H4 (cell line): ENCODE results near the gene FRRS1L. TPM values are rescaled to one million over a fixed set of nuclear protein-coding genes. Genes with fewer than 3 reads are reported as not detected.
A peak's percentile ranks its signal among the peaks of the same experiment; 100 is the strongest.

Experiments
- DNase-seq: peaks from one replicate; pipeline ENCODE4 v3.0.0-alpha.2; 2015; ENCODE audit warnings: low spot score
- total RNA-seq: library from RNA; depleted of rRNA; stranded (reverse); fragments of >200 nt; shearing (Covaris generic); gene quantifications from 2 replicates; pipeline ENCODE4 v1.2.3, GENCODE V29; 2014

FRRS1L gene
- total RNA-seq, 1 experiment from 2014 or later: not detected

DNA sequence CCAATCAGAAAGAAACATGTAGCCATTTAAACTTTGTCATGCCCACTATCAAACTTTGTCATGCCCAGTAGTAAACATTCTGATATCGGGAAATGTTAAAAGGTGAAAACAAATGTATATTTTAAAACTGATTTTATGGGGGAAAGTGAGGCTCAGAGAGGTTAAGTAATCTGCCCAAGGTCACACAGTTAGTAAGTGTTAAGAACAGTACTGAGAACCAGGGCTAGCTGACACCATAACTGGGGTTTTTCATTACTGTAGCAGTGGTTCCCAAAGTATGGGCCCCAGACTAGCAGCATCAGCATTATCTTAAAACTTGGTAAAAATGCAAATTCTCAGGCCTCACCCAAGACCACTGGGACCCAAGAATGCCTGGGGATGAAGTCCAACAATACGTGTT lies 9.9 kb upstream of the FRRS1L start:
- DNase-seq: no peak

DNA sequence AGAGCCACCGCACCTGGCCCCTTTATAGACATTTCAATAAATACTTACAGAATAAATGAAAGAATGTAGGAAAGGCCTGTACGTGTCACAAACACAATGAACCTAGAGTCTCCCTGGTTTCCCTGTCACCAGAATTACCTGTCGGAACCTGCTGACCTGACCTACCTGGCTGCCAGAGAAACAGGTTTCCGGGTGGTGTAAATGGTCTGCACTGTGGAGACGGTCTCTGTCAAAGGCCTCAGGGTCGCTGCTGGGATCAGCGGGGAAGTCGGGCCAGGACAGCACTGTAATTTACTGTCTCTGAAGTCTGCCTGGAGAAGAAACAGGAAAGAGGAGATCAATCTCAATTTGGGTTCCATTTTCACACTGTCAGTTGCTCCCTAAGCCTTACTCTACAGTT lies 9.3 kb upstream of the FRRS1L start:
- no peak for DNase-seq

DNA sequence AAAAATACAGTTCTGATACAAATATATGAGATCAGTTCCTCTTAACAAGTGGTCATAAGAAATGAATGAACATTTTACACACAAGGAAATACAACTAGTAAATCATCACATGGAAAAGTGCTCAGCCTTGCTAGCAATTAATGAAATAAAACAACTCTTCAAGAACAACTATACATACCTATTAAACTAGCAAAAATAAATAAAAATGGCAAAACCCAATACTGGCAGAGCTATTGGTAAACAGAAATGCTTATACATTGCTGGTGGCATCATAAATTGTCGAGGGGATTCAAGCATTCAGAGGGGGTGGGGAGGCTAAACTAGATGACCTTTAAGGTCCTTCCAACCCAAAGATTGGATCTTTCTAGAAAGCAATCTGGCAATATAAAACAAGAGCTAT lies 5.9 kb upstream of the FRRS1L start:
- no peak for DNase-seq

DNA sequence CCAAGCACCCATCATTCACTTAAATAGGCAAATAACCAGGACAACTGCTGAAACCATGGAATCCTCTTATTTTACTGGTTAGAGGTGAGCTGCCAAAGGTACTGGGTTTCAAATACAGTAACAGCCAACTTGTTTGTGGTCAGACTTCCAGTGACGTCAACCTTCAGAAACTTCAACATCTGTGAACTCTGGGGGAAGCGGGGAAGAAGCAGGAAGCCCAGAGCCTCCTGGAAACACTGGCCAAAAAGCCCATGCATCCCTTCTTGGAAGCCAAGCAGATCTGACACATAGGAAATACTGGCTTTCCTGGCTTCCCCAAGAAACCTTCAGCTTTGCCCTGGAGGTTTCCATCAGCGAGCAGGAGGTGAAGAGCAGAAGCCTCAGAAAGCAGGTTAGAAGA lies 4.9 kb upstream of the FRRS1L start:
- peak; percentile 80 for DNase-seq

DNA sequence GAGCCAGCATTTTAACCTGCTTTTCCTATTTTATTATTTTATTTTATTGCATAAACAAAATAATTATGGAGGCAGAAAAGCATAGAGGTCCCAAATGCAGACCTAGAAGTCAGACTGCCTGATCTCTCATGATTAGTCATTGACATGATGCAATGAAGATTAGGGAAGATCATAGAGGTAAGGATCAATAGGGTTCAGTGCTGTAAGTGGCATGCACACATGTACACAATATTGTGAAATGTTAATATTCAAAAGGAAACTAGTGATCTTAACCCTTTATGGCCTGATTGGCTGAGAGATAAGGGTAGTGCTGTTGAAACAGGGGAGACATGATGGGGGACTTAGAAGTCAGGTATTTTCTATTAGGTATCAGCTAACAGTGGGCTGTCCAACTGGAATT lies 1.1 kb upstream of the FRRS1L start:
- no peak for DNase-seq

DNA sequence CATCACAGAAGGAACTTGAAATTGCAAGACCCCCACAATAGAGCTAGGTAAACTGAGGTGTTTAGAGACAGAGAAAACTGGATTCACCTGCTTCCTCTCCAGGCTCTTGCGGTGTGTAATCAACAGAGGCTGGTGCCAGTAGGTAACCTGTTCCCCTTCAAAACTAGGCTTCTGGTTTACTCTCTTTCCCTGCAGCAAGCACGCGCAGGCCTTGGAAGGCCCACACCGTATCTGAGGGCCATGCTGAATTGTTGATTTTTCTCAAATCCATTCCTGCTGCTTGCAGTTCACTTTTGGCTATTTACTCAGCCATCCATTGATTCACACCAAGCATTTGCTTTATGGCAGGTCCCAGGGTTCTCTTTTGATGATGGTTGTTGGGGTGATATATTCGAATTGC lies 667 bp upstream of the FRRS1L start:
- DNase-seq: no peak

DNA sequence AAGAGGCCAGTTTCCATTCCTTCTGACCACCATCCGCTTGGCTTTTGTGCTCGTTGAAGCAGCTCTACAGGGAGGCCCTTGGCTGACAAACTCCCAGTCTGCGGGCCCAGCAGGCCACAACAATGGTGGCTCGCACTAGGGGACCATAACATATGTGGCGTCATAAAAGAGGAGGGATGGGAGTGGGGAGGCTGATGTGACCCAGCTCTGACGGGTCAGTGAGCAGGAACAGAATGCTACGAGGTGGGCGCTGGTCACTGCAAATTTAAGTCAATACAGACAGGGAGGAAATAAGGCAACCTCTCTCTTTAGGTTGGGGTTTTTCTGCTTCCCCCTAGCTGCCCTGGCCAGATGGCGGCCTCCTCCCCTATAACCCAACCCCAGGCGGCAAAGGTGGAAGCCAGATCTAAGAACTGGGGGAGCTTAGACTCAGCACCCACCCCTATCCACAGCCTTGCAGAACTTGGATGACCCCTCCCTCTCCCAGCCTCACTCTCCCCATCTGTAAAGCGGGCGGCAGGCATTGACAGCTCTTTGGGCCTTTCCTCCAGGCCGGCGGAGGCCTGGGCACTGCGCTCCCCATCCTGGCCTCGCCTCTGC lies 778 bp downstream of the FRRS1L start:
- no peak for DNase-seq

DNA sequence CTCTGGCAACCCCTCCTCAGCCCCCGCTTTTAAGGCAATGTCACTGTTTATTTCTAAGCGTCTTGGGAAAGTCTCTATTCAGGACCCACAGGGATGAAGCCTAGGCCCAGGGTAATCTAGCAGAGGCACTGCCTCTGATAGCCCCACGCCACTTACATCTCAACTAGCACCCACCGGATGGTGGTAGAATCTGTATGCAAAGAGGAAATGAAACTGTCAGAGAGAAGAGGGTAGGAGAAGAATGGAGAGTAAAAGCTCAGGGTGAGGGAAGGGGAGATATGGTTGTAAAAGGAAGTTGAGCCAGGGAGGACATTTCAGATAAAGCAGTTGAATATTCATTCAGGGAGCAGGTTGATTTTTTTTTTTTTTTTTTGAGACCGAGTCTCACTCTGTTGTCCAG lies 3.0 kb downstream of the FRRS1L start:
- DNase-seq: no peak

DNA sequence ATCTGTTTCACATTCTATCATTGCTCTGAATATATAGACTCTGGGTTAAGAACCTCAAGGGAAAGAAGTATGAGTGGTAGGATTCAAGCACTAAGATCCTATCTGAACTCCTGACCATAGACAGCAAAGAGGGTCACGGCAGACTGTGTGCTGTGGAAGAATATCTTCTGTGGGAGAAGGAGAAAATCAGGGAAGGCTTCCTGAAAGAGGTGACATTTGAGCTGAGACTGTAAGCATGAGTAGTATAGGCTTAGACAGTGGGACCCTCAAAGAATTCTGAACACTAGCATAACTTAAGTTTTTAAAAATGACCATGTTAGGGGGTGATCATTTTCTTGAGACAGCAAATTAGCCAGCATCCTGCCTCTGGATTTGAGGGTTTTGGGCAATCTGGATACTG lies 3.9 kb downstream of the FRRS1L start:
- no peak for DNase-seq

DNA sequence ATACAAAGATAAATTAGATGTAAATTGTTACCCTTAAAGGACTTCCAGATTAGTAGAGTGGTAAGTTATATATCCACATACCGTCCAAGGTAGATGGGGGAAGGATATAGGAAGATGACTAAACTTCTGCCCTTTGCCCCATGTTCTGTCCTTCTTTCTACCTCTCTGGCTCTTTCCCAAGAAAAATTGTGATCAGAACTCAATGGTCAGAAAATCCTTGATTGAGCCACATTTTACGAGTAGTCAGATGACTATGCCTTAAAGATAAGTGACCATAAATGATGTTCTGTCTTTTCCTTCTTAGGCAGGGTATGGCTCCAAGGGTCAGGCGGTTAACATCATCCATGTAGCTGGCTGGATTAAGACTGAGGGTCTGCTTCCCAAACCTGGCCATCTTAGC lies 4.4 kb downstream of the FRRS1L start:
- DNase-seq: no peak

DNA sequence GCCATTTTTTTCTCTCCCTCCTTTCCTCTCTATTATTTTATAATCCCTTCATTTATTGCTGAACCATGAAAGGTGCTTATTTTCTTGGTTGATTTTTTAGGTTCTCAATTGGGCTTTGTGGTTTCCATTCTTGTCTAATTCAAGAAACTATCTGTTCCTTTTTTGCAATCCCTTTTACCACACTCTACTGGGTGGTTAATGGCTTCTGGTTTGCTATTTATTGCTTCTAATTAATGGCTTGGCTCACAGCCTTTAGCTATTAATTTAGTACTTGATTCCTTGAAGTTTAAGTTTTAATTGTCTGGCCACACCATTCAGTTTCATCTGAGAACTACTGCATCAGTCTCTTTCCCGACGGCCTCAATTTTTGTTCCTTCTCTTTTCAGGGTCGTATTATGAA lies 5.6 kb downstream of the FRRS1L start:
- DNase-seq: no peak

DNA sequence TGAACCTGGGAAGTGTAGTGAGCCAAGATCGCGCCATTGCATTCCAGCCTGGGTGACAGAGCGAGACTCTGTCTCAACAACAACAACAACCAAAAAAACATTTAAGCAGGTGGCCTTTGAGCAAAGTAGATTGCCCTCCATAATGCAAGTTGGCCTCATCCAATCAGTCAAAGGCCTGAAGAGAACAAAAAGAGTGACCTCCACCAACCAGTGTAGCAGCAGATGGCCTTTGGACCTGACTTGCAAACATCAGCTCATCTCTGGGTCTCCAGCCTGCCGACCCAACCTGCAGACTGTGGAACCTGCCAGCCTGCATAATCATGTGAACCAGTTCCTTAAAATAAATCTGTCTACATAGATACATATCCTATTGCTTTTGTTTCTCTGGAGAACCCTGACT lies 7.5 kb downstream of the FRRS1L start:
- DNase-seq: no peak

DNA sequence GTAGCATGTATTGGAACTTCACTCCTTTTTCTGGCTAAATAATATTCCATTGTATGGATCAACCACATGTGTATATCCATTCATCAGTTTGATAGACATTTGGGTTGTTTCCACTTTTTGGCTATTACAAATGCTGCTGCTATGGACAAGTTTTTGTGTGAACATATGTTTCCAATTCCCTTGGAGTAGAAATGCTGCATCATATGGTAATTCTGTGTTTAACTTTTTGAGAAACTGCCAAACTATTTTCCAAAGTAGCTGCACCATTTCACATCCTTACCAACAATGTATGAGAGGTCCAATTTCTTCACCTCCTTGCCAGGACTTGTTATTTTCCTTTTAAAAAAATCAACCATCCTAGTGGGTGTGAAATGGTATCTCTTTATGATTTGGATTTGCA lies 8.4 kb downstream of the FRRS1L start:
- no peak for DNase-seq

DNA sequence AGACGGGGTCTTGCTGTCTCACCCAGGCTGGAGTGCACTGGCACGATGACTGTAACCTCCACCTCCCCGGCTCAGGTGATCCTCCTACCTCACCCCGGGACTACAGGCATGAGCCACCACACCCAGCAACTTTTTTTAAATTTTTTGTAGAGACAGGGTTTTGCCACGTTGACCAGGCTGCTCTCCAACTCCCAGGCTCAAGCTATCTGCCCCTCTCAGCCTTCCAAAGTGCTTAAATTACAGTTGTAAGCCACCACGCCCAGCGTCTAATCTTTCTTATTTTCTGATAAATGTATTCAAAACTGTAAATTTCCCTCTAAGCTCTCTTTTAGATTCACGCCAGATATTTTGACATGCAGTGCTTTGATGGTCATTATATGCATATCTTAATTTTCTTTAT lies 10.3 kb downstream of the FRRS1L start:
- DNase-seq: no peak

DNA sequence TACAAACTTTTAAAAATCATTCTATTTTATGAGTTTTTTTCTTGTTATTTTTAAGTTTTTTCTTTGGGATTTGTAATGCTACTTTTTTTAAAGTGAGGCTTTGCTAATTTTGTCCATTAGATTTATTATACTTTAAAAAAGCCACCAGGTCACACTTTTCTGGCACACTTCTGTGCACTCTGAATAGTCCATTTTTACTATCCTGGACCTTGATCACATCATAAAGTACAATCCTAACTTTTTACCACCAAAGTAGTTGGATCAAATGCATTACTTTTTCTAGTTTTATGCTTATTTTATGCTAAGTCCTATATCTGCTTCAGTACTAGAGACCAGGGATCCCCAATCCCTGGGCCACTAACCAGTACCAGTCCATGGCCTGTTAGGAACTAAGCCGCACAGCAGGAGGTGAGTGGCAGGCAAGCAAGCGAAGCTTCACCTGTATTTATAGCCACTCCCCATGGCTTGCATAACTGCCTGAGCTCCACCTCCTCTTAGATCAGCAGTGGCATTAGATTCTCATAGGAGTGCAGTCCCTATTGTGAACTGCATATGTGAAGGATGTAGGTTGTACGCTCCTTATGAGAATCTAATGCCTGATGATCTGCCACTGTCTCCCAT lies 16.0 kb downstream of the FRRS1L start:
- DNase-seq: no peak

DNA sequence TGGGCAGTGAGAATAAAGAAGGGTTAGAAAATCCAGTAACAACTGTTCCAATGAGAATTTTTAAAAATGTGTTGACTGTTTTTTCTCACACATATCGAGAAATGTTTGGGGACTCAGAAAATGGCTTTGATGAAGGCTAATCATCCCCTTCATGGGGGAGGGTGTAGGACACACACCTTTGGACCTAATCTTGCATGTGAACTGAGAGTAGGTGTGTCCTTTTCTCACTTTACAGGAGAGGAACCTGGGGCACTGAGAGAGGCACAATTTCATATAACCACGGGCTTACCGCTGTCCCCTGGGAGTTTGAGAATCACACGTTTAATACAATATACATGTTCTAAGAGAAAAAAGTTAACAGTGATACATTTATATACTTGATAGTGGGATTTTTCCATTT lies 17.3 kb downstream of the FRRS1L start:
- DNase-seq: no peak

DNA sequence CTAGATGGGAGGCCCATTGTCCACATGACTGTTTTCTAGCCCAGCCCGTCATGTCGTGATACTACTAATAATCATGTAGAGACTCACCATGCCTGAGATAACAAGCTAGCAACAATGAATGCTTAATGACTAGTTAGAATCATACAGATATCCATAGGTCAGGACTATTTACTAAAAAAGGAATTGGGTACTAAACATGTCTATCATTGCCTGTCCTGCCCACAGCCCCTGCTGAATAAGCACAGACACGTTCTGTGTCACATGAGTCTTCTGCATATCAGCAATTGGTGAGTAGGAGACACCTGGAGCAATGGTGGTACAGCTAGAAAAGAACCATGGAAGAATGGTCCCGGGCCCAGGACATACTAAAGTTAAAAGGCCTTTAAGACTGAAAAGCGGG lies 18.0 kb downstream of the FRRS1L start:
- DNase-seq: no peak

DNA sequence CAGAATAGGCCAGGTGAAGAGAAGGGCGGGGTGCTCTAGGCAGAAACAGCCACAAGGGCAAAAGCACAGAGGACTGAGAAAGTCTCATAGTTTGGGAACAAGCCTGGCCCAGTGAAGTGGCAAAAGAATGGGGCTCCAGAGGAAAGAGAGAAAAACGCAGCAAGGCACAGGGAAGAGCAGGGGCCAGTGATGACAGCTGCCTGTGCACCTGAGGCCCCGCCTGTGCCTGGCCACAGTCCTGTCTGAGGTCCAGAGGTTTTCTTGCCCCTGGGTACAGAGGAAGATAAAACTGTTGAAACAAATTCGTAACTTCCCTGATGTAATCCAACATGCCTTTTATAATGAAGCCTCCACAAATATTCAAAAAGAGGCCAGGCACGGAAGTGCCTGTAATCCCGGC lies 22.0 kb downstream of the FRRS1L start:
- no peak for DNase-seq

DNA sequence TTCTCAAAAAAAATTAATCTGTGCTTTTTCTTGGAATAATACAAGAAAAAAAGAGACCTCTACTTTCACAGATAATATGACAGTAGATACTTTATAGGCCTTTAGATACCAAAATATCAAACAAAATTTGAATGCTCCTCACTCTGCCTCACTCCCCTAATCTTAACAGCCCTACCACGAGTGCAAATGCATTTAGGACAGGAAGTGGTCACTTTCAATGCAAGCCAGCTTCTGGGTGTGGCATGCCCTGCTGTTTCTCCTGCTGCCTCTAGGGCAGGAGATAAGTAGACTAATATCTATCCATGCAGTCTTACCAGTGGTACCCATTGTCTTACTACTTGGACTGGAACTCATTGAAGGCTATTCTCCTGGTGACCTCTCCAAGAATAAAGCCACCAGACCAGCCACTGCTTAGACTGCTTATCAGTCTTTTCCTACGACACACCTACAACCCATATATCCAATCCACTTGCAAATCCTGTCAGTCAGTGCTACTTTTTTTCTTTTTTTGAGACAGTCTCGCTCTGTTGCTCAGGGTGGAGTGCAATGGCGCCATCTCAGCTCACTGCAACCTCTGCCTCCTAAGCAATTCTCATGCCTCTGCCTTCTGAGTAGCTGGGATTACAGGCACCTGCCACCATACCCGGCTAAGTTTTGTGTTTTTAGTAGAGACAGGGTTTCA lies 23.0 kb downstream of the FRRS1L start:
- peak; percentile 82 for DNase-seq

DNA sequence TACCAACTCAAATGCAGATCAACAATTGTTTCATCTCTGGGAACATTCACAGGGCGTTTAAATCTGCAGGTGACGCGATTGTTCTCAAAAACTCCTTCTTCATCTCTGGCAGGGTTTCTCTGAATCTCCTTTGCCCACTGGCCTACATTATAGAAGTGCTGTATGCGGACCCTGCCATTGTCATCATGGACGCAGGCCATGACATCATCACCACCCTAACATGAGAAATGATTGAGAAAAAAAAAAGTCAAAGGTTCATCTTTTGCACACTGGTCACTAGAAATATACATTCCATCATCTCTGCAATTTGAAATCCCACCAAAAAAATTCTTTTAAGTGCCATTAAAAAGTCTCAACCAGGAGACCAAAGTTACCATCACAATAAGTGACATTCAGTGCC lies 25.7 kb downstream of the FRRS1L start:
- no peak for DNase-seq

DNA sequence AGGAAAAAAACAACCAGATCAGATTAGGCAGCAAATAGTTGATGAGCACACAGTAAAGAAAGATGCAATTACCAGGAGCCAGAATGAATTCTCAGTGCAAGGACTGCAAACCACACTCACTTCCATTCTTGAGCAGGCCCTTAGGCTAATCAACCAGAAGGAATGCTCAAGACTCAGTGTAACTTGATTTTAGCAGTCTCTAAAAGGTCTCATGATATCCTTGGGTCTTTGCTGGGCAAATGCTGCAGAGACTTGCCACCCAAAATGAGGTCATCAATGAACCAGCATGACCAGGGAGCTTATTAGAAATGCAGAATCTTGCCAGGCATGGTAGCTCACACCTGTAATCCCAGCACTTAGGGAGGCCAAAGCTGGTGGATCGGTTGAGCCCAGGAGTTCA lies 27.2 kb downstream of the FRRS1L start:
- no peak for DNase-seq

DNA sequence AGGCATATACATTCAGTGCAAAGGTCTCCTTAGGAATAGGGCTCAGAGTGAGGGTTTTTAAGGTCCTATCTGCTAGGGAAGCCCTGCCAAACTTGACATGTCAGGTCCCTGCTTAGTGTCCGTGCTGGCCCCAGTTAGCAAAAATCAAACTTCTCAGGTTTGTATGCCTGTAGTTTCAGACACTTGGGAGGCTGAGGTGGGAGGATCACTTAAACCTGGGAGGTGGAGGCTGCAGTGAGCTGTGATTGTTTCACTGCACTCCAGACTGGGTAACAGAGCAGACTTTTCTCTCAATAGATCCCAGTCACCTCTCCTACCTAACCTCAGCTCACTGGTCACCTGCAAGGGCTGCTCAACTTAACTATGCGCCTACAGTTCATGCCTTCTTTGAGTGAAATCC lies 28.6 kb downstream of the FRRS1L start:
- DNase-seq: no peak

DNA sequence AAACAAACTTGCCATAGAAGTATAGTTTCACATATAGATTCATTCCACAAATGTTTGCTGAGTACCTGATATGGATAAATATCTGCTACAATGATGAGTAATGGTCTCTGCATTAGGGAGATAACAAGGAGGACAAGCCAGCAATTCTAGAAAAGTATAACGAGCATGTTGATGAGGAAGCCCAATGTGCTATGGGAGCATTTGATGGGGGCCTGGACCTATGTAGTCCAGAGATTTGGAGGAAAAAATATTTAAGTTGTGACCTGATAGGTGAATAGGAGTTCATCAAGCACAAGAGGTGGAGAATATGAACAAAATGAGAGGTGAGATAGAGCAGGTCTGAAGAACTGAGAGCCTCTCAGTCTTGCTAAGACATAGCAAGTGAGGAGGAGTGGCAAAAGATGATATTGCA lies 32.9 kb downstream of the FRRS1L start:
- DNase-seq: no peak

DNA sequence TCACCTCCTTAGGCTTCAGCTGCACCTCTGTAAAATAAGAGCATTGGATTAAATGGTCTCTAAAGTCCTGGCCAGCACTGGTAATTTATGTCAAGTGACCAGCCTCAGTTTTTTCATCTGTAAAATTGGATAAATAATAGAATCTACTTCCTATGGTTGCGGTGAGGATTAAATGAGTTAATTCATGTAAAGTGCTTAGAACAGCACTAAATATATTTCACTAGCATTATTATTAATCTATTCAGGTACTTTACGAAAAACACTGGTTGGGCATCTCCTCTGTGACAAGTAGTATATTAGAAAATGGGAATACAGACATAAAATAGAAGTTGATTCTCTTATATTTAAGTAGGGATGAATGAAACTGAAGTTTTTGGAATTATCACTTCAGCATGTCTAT lies 33.5 kb downstream of the FRRS1L start:
- no peak for DNase-seq
